ENCODE results near the gene EIF4B. TPM values are rescaled to one million over a fixed set of nuclear protein-coding genes. Genes with fewer than 3 reads are reported as not detected.

The EIF4B gene
- polyA plus RNA-seq, 5 donors = 400 to 558 (median 539) TPM

- no peak for DNase-seq
Measured at GRCh38 chr12:53067993-53068770, 61.9 kb downstream of the EIF4B start.

- no peak for DNase-seq
Measured at GRCh38 chr12:53068811-53069585, 62.7 kb downstream of the EIF4B start.

- DNase-seq = no peak
Measured at GRCh38 chr12:53069621-53070410, 63.6 kb downstream of the EIF4B start.

GRCh38 chr12:53070877-53071492, 64.7 kb downstream of the EIF4B start:
- no peak for DNase-seq

- DNase-seq = no peak
Measured at GRCh38 chr12:53071591-53072551, 65.6 kb downstream of the EIF4B start.

- no peak for DNase-seq
Measured at GRCh38 chr12:53073881-53074280, 67.6 kb downstream of the EIF4B start.

GRCh38 chr12:53074283-53074998, 68.2 kb downstream of the EIF4B start:
- no peak for DNase-seq

GRCh38 chr12:53074999-53075370, 68.7 kb downstream of the EIF4B start:
- DNase-seq = no peak

GRCh38 chr12:53076461-53076860, 70.2 kb downstream of the EIF4B start:
- DNase-seq = no peak

- DNase-seq = no peak
Measured at GRCh38 chr12:53077030-53077429, 70.8 kb downstream of the EIF4B start.

- no peak for DNase-seq
Measured at GRCh38 chr12:53078425-53079225, 72.4 kb downstream of the EIF4B start.

GRCh38 chr12:53079226-53080117, 73.2 kb downstream of the EIF4B start, which contains the start of gene SPRYD3:
SPRYD3 (minus strand) TSS chr12:53079390; CDS start chr12:53079333, 57 bp downstream.
- peak; percentile 97 for DNase-seq

GRCh38 chr12:53082637-53083175, 76.5 kb downstream of the EIF4B start:
- DNase-seq = no peak

GRCh38 chr12:53086361-53086760, 80.1 kb downstream of the EIF4B start:
- no peak for DNase-seq

GRCh38 chr12:53090105-53090504, 83.8 kb downstream of the EIF4B start:
- no peak for DNase-seq

- no peak for DNase-seq
Measured at GRCh38 chr12:53090554-53090953, 84.3 kb downstream of the EIF4B start.

- no peak for DNase-seq
Measured at GRCh38 chr12:53091756-53092155, 85.5 kb downstream of the EIF4B start.

Data from right lung (tissue), 5 donors.